Activated CD4-positive, alpha-beta memory T cell treated with anti-CD3 and anti-CD28 coated beads, Interleukin-2, amount 10 ng/mL, durations not matched to agents 7 days and 5 days (primary cell): ENCODE results near the gene RABEP1. TPM values are rescaled to one million over a fixed set of nuclear protein-coding genes. Genes with fewer than 3 reads are reported as not detected.

ENCODE experiments used
- total RNA-seq, 2 experiments: library from RNA; stranded (reverse); gene quantifications; one replicate each; pipeline ENCODE4 v1.2.3, GENCODE V29; 2021

Gene RABEP1
- total RNA-seq, 2 experiments from 2014 or later = 37.3 to 37.8 TPM

Other genes with a start within 250 kb of the RABEP1 start
- under 1 TPM; 0.65 to 0.68 TPM for gene SLC52A1, start 246.9 kb upstream of the RABEP1 start, total RNA-seq
- gene ZFP3, start 203.8 kb upstream of the RABEP1 start, total RNA-seq = 1 to 10 TPM; 2.9 to 3.4 TPM
- 1 to 10 TPM; 6.4 to 6.7 TPM for gene ZNF232, start 170.4 kb upstream of the RABEP1 start, total RNA-seq
- gene USP6, start 166.3 kb upstream of the RABEP1 start, total RNA-seq = under 1 TPM; 0.08 to 0.10 TPM
- gene ZNF594, start 90.4 kb upstream of the RABEP1 start, total RNA-seq = 1 to 10 TPM; 7.0 to 8.6 TPM
- gene SCIMP, start 47.4 kb upstream of the RABEP1 start, total RNA-seq = not detected
- 10 to 100 TPM; 80.6 to 85.9 TPM for gene NUP88, start 137.4 kb downstream of the RABEP1 start, total RNA-seq
- gene RPAIN, start 137.9 kb downstream of the RABEP1 start, total RNA-seq = 10 to 100 TPM; 49.5 to 52.2 TPM
- 100 to 1,000 TPM; 123 TPM for gene C1QBP, start 156.9 kb downstream of the RABEP1 start, total RNA-seq
- 10 to 100 TPM; 15.0 to 16.3 TPM for gene DHX33, start 186.7 kb downstream of the RABEP1 start, total RNA-seq
- 10 to 100 TPM; 76.6 to 76.8 TPM for gene DERL2, start 203.9 kb downstream of the RABEP1 start, total RNA-seq
- gene MIS12, start 204.3 kb downstream of the RABEP1 start, total RNA-seq = 10 to 100 TPM; 28.7 to 29.0 TPM